NCI-H524 (cell line): Measurements from ENCODE around the gene TNFRSF13B.
"Not testable (repeated sequence)": the region's sequence is repeated elsewhere in the genome, so short reads cannot be mapped to it uniquely, and the experiment has no call there.

Experiments
- DNase-seq, 2 experiments: peaks; one replicate each; lab custom pipeline; 2025; lab: John Stamatoyannopoulos, UW

TNFRSF13B gene

GRCh38 chr17:16987066-16987829 lies 15.3 kb upstream of the TNFRSF13B start:
- DNase-seq, result no peak

GRCh38 chr17:16986391-16986790 lies 14.5 kb upstream of the TNFRSF13B start:
- DNase-seq, result peak in 1 of 2 experiments; percentile 29

- no peak for DNase-seq
Measured at GRCh38 chr17:16981928-16982327, 10.0 kb upstream of the TNFRSF13B start.

- DNase-seq, result peak; percentile 75 to 85
Measured at GRCh38 chr17:16980813-16981731, 9.2 kb upstream of the TNFRSF13B start.

- no peak for DNase-seq
Measured at GRCh38 chr17:16980061-16980460, 8.1 kb upstream of the TNFRSF13B start.

- not testable (repeated sequence) for DNase-seq
Measured at GRCh38 chr17:16979237-16979823, 7.4 kb upstream of the TNFRSF13B start.

- DNase-seq, result no peak
Measured at GRCh38 chr17:16977932-16978331, 6.0 kb upstream of the TNFRSF13B start.

- DNase-seq, result peak in 1 of 2 experiments; percentile 17
Measured at GRCh38 chr17:16976725-16977550, 5.0 kb upstream of the TNFRSF13B start.

GRCh38 chr17:16975744-16976625 lies 4.1 kb upstream of the TNFRSF13B start:
- DNase-seq, result no peak

GRCh38 chr17:16975277-16975651 lies 3.3 kb upstream of the TNFRSF13B start:
- no peak for DNase-seq

GRCh38 chr17:16974569-16975276 lies 2.8 kb upstream of the TNFRSF13B start:
- DNase-seq, result no peak

GRCh38 chr17:16973760-16974540 lies 2.0 kb upstream of the TNFRSF13B start:
- no peak for DNase-seq

- DNase-seq, result not testable (repeated sequence)
Measured at GRCh38 chr17:16973043-16973442, 1.1 kb upstream of the TNFRSF13B start.

GRCh38 chr17:16972346-16972745 lies 428 bp upstream of the TNFRSF13B start:
- no peak for DNase-seq

GRCh38 chr17:16969931-16970906 lies 1.7 kb downstream of the TNFRSF13B start:
- no peak for DNase-seq

- no peak for DNase-seq
Measured at GRCh38 chr17:16968786-16969185, 3.1 kb downstream of the TNFRSF13B start.

GRCh38 chr17:16962804-16963203 lies 9.1 kb downstream of the TNFRSF13B start:
- peak in 1 of 2 experiments; percentile 23 for DNase-seq

- no peak for DNase-seq
Measured at GRCh38 chr17:16961792-16962191, 10.1 kb downstream of the TNFRSF13B start.
